ENCODE measurements around the gene ZDHHC11. TPM values are rescaled to one million over a fixed set of nuclear protein-coding genes. Genes with fewer than 3 reads are reported as not detected.
"Not testable (repeated sequence)": the region's sequence is repeated elsewhere in the genome, so short reads cannot be mapped to it uniquely, and the experiment has no call there.

The ZDHHC11 gene
- total RNA-seq, 1 experiment from 2014 or later, result 2.2 TPM

DNA sequence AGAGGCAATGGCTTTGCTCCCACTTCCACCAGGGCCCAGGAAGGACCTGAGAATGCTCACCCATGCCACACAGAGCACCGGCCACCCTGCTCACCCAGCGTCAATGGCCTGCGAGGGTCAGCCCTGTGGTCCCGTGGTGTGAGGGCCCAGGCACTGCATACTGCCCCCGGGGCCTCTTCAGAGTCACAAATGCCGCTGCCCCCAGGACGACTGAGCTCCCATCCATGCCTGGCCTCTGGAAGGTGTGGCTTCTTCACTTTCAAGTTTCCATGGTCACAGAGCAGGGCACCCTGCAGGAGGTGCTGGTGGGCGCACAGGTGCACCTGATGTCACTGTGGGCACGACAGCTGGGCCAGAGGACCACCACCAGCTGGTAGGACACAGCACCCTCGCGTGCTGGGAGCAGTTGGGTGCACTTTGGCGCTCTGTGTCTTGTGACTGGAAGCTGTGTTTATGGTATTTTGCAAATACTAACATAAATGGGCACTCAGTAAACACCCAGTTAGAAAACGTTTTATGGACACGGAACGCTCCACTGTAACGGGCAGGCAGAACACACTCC, 12.5 kb upstream of the ZDHHC11 start:
- DNase-seq (ENCODE audit: low read depth), result no peak
- in situ Hi-C loops (cut with HindIII; ENCODE audit: low pct_unique_long_range_greater_than_20kb, low sequenced_read_pairs), result no loop called here

DNA sequence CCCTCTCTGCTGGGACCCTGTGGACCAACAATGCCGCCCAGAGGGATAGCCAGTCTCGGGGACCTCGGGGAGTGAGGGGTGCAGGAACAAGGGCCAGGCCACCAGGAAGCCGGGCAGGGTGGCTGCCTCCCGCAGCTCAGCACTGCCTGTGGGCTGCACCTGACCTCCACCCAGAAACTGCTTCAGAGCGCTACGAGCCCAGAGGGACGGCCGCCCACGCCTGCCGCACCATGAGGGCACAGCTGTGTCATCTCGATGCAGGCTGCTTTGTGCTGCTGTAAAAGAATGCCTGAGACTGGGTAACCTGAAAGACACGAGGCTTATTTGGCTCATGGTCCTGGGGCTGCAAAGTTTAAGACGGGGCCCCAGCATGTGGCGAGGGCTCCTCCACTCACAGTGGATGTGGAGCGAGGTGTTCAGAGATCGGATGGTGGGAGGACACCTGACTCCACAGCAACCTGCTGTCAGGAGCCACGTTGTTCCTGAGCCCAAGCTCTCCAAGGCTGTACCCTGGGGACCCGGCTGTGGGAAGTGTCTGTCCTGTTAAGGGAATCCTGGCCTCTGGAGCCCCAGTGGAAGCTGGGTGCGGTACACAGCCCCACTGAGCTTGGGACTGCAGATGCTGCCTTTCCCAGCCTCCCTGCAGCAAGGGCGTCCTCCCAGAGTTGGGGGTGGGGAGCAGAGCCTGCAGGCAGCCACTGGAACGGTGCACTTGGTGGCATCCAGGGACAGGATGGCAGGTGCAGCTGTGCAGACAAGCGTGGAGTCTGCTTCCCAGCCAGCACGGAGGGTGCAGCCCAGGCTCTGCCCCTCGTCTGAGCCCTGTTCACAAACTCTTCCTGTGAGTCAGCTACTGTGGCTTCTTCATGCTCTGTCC, 11.8 kb upstream of the ZDHHC11 start:
- DNase-seq (ENCODE audit: low read depth), result peak; percentile 77
- in situ Hi-C loops (cut with HindIII; ENCODE audit: low pct_unique_long_range_greater_than_20kb, low sequenced_read_pairs), result no loop called here

DNA sequence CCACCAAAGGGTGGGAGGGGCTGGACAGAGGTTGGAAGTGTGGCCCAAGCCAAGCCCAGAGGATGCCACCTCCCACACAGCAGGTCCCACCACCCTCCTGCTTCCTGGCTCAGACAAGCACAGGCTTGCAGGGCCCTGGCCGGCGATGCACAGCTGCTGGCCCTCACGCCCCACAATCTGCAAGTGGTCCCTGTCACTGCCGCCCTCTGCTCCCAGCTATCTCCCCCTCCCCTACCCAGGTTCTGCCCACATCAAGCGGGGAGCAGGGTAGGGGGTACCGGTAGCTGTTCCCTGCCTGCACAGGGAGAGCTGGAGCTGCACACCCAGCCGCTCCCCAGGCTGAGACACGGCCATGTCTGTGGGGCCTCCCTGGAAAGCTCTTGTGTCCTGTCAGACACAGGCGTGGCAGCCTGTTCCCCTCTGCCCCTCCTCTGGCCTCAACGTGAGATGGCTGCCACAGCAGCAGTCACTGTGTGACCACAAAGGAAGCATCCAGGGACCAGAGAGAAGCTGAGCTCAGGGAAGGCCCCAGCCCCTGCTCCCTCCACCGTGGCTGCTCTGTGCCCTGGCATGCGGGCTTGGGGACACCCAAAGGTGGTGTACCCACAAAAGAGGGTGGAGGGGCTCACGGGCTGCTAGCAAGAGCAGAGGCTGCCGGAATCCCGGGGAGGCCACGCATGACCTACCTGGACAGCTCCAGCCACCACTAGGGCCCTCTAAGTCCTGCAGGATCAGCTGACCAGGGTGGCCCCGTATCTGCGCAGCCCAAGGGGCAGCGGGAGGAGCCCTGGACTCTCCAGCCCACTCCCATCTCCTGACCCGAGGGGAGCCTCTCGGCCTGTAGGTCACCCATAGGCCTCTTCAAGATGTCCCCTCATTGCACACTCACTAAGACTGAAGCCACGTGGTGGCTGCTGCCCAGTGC, 10.9 kb upstream of the ZDHHC11 start:
- DNase-seq (ENCODE audit: low read depth), result no peak
- in situ Hi-C loops (cut with HindIII; ENCODE audit: low pct_unique_long_range_greater_than_20kb, low sequenced_read_pairs), result no loop called here

DNA sequence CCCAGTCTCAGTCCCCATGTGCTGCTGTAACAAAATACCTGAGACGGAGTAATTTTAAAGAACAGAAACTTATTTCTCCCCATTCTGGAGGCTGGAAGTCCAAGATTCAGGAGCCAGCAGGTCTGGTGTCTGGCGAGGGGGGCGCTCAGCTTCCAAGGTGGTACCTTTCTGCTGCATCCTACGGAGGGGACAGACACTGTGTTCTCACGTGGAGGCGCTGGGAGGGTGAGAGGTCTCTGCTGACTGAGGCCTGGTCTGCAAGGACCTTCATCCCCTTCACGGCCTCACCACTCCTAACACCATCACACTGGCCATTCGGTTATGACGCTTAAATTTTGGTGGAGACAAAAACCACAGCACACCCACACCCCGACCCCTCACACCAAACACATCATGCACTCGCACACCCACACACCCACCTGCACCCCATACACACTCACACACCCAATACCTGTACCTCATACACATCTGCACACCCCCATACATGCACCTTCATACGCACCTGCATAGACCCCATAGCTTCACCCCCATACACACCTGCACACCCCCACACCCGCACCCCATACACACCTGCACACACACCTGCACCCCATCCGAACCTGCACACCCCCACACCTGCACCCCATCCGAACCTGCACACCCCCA, 9.8 kb upstream of the ZDHHC11 start:
- in situ Hi-C loops (cut with HindIII; ENCODE audit: low pct_unique_long_range_greater_than_20kb, low sequenced_read_pairs), result no loop called here
- DNase-seq (ENCODE audit: low read depth), result no peak

DNA sequence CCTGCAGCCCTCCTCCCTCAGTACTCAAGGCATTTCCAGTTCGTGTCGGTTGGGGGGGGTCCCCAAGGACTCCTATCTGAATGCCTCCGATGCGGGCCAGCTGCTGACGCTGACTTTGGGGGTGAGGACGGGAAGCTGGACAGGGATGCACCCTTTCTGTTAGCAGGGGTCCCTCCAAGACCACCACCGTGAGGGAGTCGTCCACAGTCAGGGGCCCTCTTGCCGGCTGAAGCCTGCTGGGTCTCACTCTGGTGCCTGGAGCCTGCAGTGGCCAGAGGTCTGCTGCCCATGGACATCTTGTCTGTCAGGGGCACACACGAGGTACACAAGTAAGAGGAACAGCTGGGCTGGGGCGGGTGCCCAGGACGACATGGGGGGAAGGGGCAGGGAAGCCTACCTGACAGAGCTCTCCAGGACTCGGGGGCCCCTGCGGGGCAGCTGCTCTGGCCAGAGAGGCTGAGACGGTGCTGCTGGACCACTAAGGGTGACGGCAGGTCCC, 9.1 kb upstream of the ZDHHC11 start:
- in situ Hi-C loops (cut with HindIII; ENCODE audit: low pct_unique_long_range_greater_than_20kb, low sequenced_read_pairs), result no loop called here
- no peak for DNase-seq (ENCODE audit: low read depth)

DNA sequence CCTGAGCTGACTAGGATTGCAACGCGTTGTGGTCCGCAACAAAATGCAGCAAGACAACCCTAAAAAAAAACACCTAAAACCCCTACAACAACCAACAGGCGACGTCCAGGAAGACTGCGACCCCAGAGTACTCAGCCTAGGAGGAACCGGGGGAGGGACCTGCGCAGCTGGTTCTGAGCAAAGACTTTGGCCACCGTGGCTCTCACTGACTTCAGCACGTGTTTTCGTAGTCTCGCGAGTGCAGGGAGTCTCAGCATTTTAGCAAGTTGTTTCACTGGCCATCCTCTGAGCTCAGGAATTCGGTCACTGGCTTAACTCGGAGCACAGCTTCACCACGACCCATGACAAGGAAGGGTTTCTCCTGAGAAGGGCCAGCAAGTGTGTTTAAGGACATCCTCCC, 8.6 kb upstream of the ZDHHC11 start:
- in situ Hi-C loops (cut with HindIII; ENCODE audit: low pct_unique_long_range_greater_than_20kb, low sequenced_read_pairs), result no loop called here
- no peak for DNase-seq (ENCODE audit: low read depth)

DNA sequence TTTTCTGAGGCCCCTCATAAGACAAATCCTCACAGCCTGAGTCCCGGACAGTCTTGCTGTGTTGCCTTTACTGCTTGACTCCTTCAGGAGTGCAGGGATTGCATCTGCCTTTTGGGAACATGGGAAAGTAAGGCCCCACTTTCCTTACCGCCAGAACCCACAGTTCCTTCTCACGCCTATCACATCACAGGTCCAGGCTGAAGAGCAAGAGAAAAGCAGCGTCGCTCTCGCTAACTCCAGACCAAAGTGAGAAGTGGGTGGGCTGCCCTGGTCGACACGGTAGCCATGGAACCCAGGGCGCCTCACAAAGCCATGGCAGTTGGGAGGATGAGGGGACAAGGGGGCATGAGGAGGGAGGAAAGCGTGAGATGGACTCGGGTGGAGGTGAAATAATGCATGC, 7.9 kb upstream of the ZDHHC11 start:
- in situ Hi-C loops (cut with HindIII; ENCODE audit: low pct_unique_long_range_greater_than_20kb, low sequenced_read_pairs), result no loop called here
- DNase-seq (ENCODE audit: low read depth), result no peak

DNA sequence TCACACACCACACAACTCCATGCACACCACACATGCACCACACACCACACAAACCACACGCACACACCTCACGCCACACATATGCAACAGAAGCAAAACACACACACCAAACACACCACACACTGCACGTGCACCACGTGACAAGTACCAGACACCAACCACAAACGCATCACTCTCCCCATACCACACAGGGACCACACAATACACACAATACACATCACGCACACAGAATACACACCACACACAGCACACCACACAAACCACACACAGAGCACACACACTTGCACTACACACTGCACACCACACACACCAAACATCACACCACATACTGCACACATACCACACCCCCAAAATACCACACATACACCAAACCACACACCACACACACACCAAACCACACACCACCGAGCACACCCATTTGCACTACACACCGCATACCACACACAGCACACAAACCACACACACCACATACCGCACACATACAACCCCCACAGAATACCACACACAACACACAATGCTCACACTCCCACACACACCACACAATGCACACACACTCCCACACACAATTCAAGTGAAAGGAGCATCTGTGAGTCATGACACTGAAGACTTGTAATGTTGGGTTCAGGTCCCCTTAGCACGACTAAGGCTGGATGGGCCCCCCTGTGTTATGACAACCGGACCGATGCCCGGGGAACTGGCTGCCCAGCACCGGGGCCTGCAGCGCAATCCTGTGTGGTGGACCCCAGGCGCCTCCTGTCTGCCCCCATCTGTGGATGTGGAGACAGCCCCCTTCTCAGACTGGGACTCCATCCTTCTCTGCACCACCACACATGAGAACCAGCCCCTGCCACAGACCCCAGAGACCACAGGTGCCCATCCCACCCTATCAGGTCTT, 6.0 kb upstream of the ZDHHC11 start:
- no peak for DNase-seq (ENCODE audit: low read depth)
- in situ Hi-C loops (cut with HindIII; ENCODE audit: low pct_unique_long_range_greater_than_20kb, low sequenced_read_pairs), result no loop called here

DNA sequence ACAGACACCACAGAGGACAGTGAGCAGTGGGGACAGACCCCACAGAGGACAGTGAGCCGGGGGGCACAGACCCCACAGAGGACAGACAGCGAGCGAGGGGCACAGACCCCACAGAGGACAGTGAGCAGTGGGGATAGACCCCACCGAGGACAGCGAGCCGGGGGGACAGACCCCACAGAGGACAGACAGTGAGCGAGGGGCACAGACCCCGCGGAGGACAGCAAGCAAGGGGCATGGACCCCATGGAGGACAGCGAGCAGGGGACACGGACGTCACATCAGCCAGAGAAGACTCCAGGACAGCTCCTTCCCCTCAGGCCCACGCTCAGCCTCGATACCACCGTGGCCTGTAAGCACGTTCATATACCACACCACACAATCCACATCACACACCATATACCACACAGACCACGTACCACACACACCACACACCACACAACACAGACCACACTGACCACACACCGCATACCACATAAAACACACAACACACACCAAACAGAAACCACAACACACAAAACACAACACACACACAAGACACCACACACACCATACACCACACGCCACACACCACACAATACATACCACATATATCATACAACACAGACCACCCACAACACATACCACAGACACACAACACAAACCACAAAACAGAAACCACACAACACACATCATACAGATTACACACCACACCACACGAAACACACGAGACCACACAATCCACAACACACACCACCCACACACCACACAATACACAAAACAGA, 5.2 kb upstream of the ZDHHC11 start:
- DNase-seq (ENCODE audit: low read depth), result no peak
- in situ Hi-C loops (cut with HindIII; ENCODE audit: low pct_unique_long_range_greater_than_20kb, low sequenced_read_pairs), result no loop called here

DNA sequence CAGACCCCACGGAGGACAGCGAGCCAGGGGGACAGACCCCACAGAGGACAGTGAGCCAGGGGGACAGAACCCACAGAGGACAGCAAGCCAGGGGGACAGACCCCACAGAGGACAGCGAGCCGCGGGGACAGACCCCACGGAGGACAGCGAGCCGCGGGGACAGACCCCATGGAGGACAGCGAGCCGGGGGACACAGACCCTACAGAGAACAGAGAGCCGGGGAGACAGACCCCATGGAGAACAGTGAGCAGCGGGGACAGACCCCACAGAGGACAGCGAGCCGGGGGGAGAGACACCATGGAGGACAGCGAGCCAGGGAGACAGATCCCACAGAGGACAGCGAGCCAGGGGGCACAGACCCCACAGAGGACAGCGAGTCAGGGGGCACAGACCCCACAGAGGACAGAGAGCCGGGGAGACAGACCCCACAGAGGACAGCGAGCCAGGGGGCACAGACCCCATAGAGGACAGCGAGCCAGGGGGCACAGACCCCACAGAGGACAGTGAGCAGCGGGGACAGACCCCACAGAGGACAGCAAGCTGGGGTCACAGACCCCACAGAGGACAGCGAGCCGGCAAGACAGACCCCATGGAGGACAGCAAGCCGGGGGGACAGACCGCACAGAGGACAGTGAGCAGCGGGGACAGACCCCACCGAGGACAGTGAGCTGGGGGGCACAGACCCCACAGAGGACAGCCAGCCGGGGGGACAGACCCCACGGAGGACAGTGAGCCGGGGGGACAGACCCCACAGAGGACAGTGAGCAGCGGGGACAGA, 4.4 kb upstream of the ZDHHC11 start:
- in situ Hi-C loops (cut with HindIII; ENCODE audit: low pct_unique_long_range_greater_than_20kb, low sequenced_read_pairs), result no loop called here
- DNase-seq (ENCODE audit: low read depth), result no peak

DNA sequence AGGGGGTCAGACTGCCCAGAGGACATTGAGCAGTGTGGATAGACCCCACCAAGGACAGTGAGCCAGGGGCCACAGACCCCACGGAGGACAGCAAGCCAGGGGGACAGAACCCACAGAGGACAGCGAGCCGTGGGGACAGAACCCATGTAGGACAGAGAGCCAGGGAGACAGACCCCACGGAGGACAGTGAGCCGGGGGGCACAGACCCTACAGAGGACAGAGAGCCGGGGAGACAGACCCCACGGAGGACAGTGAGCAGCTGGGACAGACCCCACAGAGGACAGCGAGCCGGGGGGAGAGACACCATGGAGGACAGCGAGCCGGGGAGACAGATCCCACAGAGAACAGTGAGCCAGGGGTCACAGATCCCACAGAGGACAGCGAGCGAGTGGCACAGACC, 3.4 kb upstream of the ZDHHC11 start:
- in situ Hi-C loops (cut with HindIII; ENCODE audit: low pct_unique_long_range_greater_than_20kb, low sequenced_read_pairs), result no loop called here
- DNase-seq (ENCODE audit: low read depth), result no peak

DNA sequence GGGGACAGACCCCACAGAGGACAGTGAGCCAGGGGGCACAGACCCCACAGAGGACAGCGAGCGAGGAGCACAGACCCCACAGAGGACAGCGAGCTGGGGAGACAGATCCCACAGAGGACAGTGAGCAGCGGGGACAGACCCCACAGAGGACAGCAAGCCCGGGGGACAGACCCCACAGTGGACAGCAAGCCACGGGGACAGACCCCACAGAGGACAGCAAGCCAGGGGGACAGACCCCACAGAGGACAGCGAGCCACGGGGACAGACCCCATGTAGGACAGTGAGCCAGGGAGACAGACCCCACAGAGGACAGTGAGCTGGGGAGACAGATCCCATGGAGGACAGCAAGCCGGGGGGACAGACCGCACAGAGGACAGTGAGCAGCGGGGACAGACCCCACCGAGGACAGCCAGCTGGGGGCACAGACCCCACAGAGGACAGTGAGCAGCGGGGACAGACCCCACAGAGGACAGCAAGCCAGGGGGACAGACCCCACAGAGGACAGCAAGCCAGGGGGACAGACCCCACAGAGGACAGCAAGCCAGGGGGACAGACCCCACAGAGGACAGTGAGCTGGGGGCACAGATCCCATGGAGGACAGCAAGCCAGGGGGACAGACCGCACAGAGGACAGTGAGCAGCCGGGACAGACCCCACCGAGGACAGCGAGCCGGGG, 2.8 kb upstream of the ZDHHC11 start:
- in situ Hi-C loops (cut with HindIII; ENCODE audit: low pct_unique_long_range_greater_than_20kb, low sequenced_read_pairs); DNase-seq (ENCODE audit: low read depth): not testable (repeated sequence)

DNA sequence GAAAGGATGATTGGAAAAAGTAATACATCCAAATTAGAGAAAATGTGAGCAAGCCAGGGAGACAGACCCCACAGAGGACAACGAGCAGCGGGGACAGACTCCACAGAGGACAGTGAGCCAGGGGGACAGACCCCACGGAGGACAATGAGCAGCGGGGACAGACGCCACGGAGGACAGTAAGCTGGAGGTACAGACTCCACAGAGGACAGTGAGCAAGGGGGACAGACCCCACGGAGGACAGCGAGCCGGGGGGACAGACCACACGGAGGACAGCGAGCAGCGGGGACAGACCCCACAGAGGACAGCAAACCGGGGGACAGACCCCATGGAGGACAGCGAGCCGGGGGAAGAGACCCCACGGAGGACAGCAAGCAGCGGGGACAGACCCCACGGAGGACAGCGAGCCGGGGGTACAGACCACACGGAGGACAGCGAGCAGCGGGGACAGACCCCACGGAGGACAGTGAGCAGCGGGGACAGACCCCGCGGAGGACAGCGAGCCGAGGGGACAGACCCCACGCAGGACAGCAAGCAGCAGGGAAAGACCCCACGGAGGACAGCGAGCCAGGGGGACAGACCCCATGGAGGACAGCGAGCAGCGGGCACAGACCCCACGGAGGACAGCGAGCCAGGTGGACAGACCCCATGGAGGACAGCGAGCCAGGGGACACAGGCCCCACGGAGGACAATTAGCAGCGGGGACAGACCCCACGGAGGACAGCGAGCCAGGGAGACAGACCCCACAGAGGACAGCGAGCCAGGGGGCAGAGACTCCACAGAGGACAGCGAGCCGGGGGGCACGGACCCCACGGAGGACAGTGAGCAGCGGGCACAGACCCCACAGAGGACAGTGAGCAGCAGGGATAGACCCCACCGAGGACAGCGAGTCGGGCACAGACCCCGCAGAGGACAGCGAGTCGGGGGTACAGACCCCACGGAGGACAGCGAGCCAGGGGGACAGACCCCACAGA, 1.9 kb upstream of the ZDHHC11 start:
- DNase-seq (ENCODE audit: low read depth), result no peak
- in situ Hi-C loops (cut with HindIII; ENCODE audit: low pct_unique_long_range_greater_than_20kb, low sequenced_read_pairs), result no loop called here

DNA sequence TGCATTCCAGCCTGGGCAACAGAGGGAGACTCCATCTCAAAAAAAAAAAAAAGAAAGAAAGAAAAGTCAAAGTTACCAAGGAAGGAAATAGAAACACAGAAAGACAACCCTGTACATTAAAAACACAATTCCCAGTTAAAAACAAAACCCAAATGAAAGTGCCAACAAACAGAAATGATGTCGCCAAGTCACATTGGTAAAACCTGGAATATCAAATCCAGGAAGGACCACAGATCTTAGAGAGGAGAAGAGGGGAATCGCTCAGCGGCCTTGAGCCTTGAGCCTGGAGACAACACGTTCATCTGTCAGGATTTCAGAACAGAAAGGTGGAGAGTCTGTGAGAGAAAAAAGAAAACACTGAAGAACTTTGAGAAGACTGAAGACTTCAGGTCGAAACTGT, 1.2 kb upstream of the ZDHHC11 start:
- in situ Hi-C loops (cut with HindIII; ENCODE audit: low pct_unique_long_range_greater_than_20kb, low sequenced_read_pairs), result no loop called here
- no peak for DNase-seq (ENCODE audit: low read depth)

DNA sequence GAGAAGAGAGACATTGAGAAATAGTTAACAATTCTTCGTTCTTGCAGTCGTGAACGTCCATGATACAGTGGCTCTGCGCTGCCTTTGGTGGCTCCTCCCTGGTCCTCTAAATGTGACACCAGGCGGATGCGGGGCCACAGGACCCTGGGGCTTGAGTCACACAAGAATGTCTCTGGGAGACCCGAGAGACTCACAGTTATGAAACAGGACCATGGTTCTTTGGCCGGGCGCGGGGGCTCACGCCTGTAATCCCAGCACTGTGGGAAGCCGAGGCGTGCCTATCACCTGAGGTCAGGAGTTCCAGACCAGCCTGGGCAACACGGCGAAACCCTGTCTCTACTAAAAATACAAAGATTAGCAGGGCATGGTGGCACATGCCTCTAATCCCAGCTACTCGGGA, 767 bp upstream of the ZDHHC11 start:
- in situ Hi-C loops (cut with HindIII; ENCODE audit: low pct_unique_long_range_greater_than_20kb, low sequenced_read_pairs), result no loop called here
- DNase-seq (ENCODE audit: low read depth), result no peak

All from Caki2 (cell line).